Activated B cell treated with CpG ODN at 0.5 μM for 24 hours (primary cell): ENCODE measurements around the gene KHNYN. TPM values are rescaled to one million over a fixed set of nuclear protein-coding genes. Genes with fewer than 3 reads are reported as not detected.
"Not testable (repeated sequence)": the region's sequence is repeated elsewhere in the genome, so short reads cannot be mapped to it uniquely, and the experiment has no call there.

Experiments
- ATAC-seq: fragments of 200-7000 bp; cut with Tn5 transposase; one replicate; pipeline ENCODE4 v1.10.0; 2021; ENCODE audit warnings: low read depth, mild to moderate bottlenecking, moderate library complexity
- CTCF ChIA-PET: fragments of 350-600 bp; sonication (Branson Sonifier 250); formaldehyde crosslinking; loops from one replicate; lab custom pipeline; 2021; ENCODE audit warnings: antibody characterized with exemption; lab: Charles Lee
- POLR2A ChIA-PET: fragments of 350-600 bp; sonication (Branson Sonifier 250); formaldehyde crosslinking; loops from one replicate; lab custom pipeline; 2021; ENCODE audit warnings: antibody characterized with exemption; lab: Charles Lee
- DNase-seq: peaks from one replicate; pipeline ENCODE4 v3.0.0; 2022
- H3K27ac Mint-ChIP-seq: one replicate; pipeline ENCODE4 v1.8.0; 2020; ENCODE audit warnings: mixed read lengths
- H3K27me3 Mint-ChIP-seq: one replicate; pipeline ENCODE4 v1.8.0; 2021; ENCODE audit warnings: mixed read lengths
- H3K36me3 Mint-ChIP-seq: one replicate; pipeline ENCODE4 v1.8.0; 2021; ENCODE audit warnings: low read depth, mixed read lengths
- H3K4me1 Mint-ChIP-seq: one replicate; pipeline ENCODE4 v1.8.0; 2021; ENCODE audit warnings: mixed read lengths
- H3K4me3 Mint-ChIP-seq: one replicate; pipeline ENCODE4 v1.8.0; 2020; ENCODE audit warnings: mild to moderate bottlenecking, mixed read lengths
- H3K9me3 Mint-ChIP-seq: one replicate; pipeline ENCODE4 v1.8.0; 2020; ENCODE audit warnings: mixed read lengths
- intact Hi-C: fragments of 100-400 bp; cut with micrococcal nuclease; formaldehyde crosslinking; loops from one replicate; pipeline ENCODE4 v1.15.1; 2024
- total RNA-seq: library from RNA; stranded (reverse); gene quantifications from 2 replicates; pipeline ENCODE4 v1.2.3, GENCODE V29; 2022
- TF ChIP-seq, protein P1 (sequence below): fragments of 200-600 bp; IDR thresholded peaks from one replicate; pipeline ENCODE4 v1.8.0; 2022; ENCODE audit warnings: antibody characterized with exemption, mild to moderate bottlenecking

The KHNYN gene
- total RNA-seq, 1 donor from 2014 or later, result 130 TPM

DNA sequence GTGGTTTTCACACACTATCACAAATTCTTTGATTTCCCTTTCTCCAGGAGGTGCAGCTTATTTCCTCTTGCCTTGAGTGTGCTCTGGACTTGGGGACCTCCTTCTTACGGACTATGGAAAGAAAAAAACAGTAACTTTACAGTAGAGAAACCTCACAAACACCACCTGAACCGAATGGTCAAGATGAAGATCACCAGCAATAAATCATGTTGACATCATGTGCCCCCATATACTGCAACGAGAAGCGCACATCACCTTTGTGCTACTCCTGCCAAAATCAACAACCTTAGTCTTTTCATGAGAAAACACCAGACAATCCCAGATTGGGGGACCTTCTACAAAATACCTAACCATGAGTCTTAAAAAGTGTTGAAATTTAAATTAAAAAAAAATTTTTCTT is 44.2 kb upstream of the KHNYN start:
- Mint-ChIP-seq H3K36me3 (no peaks in the 10 kb centered on the region), H3K27me3 (peaks cover 22% of the 10 kb centered on the region), H3K27ac (no peak overlapping the region), H3K4me1 (no peaks in the 10 kb centered on the region), H3K4me3 (no peak overlapping the region), H3K9me3 (no peaks in the 10 kb centered on the region)
- CTCF ChIA-PET, result no interaction called here
- DNase-seq, result no peak
- ATAC-seq, result no peak
- POLR2A ChIA-PET, result no interaction called here
- intact Hi-C loops, result no loop called here
- TF ChIP-seq, protein P1, sequence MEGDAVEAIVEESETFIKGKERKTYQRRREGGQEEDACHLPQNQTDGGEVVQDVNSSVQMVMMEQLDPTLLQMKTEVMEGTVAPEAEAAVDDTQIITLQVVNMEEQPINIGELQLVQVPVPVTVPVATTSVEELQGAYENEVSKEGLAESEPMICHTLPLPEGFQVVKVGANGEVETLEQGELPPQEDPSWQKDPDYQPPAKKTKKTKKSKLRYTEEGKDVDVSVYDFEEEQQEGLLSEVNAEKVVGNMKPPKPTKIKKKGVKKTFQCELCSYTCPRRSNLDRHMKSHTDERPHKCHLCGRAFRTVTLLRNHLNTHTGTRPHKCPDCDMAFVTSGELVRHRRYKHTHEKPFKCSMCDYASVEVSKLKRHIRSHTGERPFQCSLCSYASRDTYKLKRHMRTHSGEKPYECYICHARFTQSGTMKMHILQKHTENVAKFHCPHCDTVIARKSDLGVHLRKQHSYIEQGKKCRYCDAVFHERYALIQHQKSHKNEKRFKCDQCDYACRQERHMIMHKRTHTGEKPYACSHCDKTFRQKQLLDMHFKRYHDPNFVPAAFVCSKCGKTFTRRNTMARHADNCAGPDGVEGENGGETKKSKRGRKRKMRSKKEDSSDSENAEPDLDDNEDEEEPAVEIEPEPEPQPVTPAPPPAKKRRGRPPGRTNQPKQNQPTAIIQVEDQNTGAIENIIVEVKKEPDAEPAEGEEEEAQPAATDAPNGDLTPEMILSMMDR, result no peak

DNA sequence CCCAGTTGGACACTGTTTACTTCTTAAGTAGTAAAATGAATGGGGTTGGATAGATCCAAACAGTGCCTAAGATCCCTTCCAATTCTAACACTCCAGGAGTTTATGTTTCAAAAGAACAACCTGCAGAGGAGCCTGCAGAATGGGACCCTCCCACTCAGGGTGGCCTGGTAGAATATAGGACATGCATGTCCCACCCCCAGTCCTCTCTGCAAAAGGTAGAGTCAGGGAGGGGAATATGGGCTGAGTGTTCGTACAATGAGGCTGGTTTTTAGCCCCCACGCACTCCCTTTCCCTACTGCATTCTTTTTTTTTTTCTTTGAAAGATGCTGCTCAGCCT is 42.8 kb upstream of the KHNYN start:
- CTCF ChIA-PET, result no interaction called here
- POLR2A ChIA-PET, result no interaction called here
- no peak overlapping the region for H3K27ac Mint-ChIP-seq
- H3K4me1 Mint-ChIP-seq, result no peaks in the 10 kb centered on the region
- no peaks in the 10 kb centered on the region for H3K36me3 Mint-ChIP-seq
- no peak overlapping the region for H3K4me3 Mint-ChIP-seq
- TF ChIP-seq, protein P1, result no peak
- H3K27me3 Mint-ChIP-seq, result peaks cover 31% of the 10 kb centered on the region
- ATAC-seq (no peak), DNase-seq (no peak)
- no peaks in the 10 kb centered on the region for H3K9me3 Mint-ChIP-seq
- intact Hi-C loops, result no loop called here

DNA sequence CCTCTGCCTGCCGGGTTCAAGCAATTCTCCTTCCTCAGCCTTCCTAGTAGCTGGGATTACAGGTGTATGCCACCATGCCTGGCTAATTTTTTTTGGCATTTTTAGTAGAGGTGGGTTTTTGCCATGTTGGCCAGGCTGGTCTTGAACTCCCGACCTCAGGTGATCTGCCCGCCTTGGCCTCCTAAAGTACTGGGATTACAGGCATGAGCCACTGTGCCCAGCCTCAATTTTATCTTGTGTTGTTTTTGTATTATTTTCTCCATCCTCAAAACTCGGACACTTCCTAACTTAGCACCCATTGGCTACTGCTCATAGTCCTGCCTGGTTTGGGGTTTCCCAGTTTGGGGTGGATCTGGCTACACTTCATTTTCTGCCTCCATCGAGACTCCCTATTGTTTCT is 42.2 kb upstream of the KHNYN start:
- DNase-seq, H3K4me3 Mint-ChIP-seq, H3K4me1 Mint-ChIP-seq, H3K9me3 Mint-ChIP-seq, CTCF ChIA-PET, POLR2A ChIA-PET, H3K36me3 Mint-ChIP-seq, ATAC-seq, H3K27ac Mint-ChIP-seq, intact Hi-C loops: not testable (repeated sequence)
- H3K27me3 Mint-ChIP-seq, result peaks cover 34% of the 10 kb centered on the region

DNA sequence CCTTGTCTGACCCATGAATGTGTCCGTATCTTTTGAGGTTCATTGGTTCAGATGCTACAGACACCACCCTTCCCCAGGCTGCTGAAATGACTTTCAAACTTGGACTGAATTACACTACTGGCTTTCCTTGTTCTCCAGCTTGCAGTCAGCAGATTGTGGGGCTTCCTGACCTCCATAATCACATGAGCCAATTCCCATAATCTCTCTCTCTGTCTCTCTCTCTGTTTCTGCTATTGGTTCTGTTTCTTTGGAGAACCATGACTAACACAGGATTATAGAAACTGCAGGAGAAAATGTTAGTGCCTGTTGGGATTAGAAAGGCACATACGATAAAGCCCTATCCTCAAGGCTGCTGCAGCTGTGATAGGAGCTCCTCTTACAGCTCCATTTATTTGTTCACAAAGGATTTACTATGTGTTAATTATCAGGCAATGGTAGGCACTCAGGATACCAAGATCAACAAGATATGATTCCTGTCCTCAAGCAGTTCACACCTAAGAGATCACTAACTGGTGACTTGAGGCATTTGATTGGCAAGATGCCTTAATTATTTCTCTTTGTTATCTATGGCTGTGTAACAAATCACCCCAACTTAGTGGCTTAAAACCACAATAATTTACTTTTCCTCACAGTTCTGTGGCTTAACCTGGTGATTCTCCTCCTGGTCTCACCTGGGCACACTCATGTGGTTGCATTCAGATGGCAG is 41.1 kb upstream of the KHNYN start:
- intact Hi-C loops, result no loop called here
- H3K36me3 Mint-ChIP-seq, result no peaks in the 10 kb centered on the region
- no peak overlapping the region for H3K4me3 Mint-ChIP-seq
- no peak overlapping the region for H3K27ac Mint-ChIP-seq
- DNase-seq (no peak), ATAC-seq (no peak)
- TF ChIP-seq, protein P1, result no peak
- peaks cover 34% of the 10 kb centered on the region for H3K27me3 Mint-ChIP-seq
- ChIA-PET POLR2A (no interaction called here), CTCF (no interaction called here)
- no peaks in the 10 kb centered on the region for H3K9me3 Mint-ChIP-seq
- H3K4me1 Mint-ChIP-seq, result no peaks in the 10 kb centered on the region

DNA sequence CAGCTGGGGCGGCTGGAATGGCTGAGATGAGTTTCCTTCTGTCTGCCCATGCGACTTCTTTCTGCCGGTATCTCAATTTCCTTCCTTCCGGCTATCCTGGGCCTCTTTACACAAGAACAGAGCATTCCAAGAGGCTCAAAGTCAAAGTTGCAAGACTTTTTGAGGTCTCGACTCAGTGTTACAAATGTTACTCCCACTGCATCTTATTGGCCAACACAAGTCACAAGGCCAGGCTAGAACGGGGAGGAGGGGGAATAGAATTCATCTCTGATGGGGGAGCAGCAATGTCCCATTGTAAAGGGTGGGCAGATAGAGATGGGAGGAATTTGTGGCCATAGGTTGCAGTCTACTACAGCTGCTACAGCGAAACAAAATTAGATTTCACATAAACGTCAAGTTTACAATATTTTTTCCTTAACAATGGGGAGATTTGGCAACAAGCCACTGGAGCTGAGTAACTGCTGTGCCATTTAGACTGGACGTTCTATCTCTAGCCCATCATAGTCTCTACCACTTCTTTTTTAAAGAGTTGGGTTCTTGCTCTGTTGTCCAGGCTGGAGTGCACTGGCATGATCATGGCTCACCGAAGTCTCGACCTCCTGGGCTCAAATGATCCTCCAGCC is 40.4 kb upstream of the KHNYN start:
- TF ChIP-seq, protein P1, result no peak
- intact Hi-C loops, result no loop called here

More for the DNA sequence above, 40.4 kb upstream of the KHNYN start:
- POLR2A ChIA-PET, result no interaction called here
- Mint-ChIP-seq H3K9me3 (no peaks in the 10 kb centered on the region), H3K27ac (no peak overlapping the region), H3K4me3 (no peak overlapping the region), H3K36me3 (no peaks in the 10 kb centered on the region), H3K4me1 (no peaks in the 10 kb centered on the region), H3K27me3 (peaks cover 31% of the 10 kb centered on the region)
- no peak for DNase-seq
- CTCF ChIA-PET, result interaction anchor here (1.1 kb wide), 1 partner anchor 19 kb away, joined by 3 read pairs; no protein-coding TSS in a partner anchor
- no peak for ATAC-seq
